ENCODE results near the gene HECTD3.

Gene HECTD3

DNA sequence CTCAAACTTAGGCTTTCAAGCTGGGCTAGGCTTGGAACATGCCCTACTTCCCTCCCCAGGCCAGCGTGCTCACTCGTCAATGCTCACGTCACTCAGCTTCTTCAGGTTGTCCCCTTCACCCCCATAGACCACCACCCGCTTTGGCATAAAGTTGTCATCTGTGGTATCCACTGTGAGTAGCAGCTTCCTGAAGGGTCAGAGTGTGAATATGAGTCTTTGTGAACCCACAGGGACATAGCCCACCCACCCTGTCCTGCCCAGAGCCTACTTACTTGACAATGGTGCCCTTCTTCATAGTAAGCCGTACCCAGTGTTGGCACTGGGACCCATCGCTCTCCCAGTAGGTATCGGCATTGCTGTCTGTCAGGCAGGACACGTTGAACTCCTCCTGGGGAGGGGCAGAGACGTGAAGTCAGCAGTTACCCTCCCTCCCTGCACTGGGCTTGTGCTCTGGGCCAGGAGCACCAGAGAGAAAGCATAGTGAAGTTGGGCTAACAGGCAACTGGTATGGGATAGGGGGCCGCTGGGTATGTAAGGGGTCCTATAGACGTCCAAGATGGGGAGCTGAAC is 1.7 kb downstream of the HECTD3 start:
- no peak for DNase-seq (ENCODE audit: low read depth)
- TF ChIP-seq, protein P1, sequence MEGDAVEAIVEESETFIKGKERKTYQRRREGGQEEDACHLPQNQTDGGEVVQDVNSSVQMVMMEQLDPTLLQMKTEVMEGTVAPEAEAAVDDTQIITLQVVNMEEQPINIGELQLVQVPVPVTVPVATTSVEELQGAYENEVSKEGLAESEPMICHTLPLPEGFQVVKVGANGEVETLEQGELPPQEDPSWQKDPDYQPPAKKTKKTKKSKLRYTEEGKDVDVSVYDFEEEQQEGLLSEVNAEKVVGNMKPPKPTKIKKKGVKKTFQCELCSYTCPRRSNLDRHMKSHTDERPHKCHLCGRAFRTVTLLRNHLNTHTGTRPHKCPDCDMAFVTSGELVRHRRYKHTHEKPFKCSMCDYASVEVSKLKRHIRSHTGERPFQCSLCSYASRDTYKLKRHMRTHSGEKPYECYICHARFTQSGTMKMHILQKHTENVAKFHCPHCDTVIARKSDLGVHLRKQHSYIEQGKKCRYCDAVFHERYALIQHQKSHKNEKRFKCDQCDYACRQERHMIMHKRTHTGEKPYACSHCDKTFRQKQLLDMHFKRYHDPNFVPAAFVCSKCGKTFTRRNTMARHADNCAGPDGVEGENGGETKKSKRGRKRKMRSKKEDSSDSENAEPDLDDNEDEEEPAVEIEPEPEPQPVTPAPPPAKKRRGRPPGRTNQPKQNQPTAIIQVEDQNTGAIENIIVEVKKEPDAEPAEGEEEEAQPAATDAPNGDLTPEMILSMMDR (conservative IDR thresholded peaks at IDR 0.05; ENCODE audit: low read depth, low read length), result no peak
- peak overlapping the region; percentile 4 for H3K4me3 ChIP-seq (ENCODE audit: low read depth, low read length)

DNA sequence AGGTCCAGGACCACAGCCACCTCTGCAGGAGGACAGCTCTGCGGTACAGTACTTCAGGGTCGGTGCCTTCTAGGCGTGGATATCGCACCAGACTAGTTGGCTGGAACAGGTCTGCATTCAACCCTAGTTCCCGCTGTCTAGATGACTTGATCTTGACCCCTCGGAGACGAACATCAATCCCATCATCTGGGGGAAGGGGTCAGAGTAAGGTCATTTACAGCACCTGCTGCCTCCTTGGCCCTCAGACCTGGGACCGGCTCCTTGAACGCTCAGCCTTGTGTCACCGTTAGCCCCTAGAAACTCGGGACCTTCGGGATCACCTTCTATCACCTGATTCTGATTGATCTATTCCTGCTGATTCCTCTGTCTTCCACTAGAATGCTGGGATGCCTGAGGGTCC is 2.6 kb downstream of the HECTD3 start:
- H3K4me3 ChIP-seq (ENCODE audit: low read depth, low read length), result no peak overlapping the region
- DNase-seq (ENCODE audit: low read depth), result no peak
- TF ChIP-seq, protein P1 (conservative IDR thresholded peaks at IDR 0.05; ENCODE audit: low read depth, low read length), result no peak

DNA sequence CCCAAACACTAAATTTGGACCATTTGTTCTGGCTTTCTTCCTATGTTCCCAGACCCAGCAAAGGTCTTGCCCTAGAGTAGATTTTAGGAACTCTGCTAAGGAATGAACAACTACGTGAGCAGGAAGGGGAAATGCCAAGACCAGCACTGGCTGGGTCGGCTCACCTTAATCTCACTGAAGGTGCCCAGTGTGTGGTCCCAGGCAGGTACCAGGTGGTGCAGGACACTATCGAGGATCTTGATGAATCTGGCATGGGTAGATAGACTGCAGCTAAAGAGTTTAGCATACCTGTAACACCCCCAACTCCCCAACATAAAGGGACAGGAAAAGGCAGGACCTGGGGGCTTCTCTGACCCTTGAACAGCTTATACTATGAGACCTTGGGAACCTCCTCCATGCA is 3.0 kb downstream of the HECTD3 start:
- TF ChIP-seq, protein P1 (conservative IDR thresholded peaks at IDR 0.05; ENCODE audit: low read depth, low read length), result no peak
- no peak for DNase-seq (ENCODE audit: low read depth)

DNA sequence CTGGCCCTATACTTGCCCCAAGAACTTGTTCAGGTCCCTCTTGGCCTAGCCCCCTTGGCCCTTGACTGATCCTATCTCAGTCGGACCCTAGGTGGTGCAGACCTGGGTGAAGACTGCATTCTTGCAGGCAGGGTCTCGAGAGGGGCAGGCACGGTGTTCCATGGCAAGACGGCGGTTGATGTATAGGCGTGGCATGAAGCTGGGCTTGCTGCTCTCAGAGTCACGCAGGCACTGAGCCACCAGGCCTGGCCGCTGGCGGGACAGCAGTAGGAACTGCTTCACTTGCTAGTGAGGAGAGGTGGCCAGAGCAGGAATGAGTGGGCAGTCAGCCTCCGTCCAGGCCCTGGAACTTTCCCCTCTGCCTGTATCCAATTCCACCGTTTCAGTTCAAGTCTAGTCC is 3.8 kb downstream of the HECTD3 start:
- no peak overlapping the region for H3K4me3 ChIP-seq (ENCODE audit: low read depth, low read length)
- TF ChIP-seq, protein P1 (conservative IDR thresholded peaks at IDR 0.05; ENCODE audit: low read depth, low read length), result no peak
- DNase-seq (ENCODE audit: low read depth), result no peak

More for the DNA sequence above, 3.0 kb downstream of the HECTD3 start:
- H3K4me3 ChIP-seq (ENCODE audit: low read depth, low read length), result no peak overlapping the region

DNA sequence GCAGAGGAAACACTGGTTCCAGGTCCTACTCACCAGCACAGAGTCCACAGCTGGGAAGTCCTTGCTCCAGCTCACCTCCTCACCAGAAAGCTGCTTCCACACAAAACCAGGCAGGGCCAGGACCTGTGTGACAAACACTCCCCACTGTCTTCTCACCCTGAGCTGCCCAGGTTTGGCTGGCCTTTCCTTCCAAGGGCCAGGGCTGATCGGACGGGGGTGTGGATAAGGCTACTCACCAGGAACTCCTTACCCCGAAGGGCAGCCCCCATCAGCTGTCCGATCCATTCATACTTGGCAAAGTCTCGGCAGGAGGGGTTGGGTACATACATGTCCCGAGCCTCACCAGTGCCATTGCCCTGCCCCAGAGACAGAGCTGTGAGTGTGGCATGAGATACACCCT is 5.4 kb downstream of the HECTD3 start:
- H3K4me3 ChIP-seq (ENCODE audit: low read depth, low read length), result no peak overlapping the region
- TF ChIP-seq, protein P1 (conservative IDR thresholded peaks at IDR 0.05; ENCODE audit: low read depth, low read length), result no peak
- DNase-seq (ENCODE audit: low read depth), result no peak

DNA sequence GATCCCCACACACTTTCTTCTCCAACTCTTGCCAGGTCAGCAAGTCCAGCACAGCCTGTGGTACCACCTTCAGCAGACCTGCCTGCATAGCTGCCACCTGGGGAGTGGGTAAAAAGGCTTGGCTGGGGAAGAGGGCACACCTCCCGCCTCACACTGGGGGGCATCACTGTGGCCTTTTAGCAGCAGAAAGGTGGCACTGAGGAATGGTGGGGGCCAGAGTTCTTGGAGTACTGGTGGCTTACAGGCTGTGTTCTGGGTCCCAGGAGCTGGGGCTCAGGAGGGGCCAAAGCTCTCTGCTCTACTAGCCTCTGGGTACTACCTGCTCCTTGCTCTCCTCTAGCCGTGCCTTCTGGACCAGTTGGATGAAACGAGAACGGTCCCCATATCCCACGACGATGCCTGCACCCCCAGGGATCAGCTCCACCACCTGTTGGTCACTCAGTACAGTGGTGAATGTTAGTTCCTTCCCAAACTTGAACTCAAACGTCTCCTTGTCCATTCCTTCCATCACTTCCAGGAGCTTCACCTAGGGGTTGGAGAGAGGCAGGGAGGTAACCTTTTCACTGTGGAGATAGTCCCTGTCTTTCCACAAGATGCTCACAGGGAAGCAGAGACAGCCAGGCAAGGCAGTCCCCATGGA is 6.7 kb downstream of the HECTD3 start:
- DNase-seq (ENCODE audit: low read depth), result no peak
- H3K4me3 ChIP-seq (ENCODE audit: low read depth, low read length), result no peak overlapping the region
- TF ChIP-seq, protein P1 (conservative IDR thresholded peaks at IDR 0.05; ENCODE audit: low read depth, low read length), result no peak

DNA sequence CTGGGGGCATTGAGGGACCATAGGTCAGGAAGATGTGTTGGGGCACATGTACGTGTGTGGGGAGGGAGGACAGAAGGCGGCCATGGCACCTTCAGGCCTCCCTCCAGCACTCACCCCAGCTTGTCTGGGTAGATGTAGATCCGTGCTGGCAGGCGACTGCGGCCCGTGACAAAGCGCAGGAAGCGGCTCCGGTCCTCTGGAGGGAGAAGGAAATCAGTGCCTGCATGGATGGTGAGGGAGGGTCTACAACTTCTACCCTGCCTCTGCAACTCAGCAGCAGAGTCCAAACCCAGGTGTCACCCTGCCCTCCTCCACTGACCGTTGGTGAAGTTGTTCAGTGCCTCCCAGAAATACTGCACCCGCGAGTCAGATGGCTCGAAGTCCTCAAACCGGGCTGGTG is 7.4 kb downstream of the HECTD3 start:
- no peak overlapping the region for H3K4me3 ChIP-seq (ENCODE audit: low read depth, low read length)
- no peak for DNase-seq (ENCODE audit: low read depth)
- TF ChIP-seq, protein P1 (conservative IDR thresholded peaks at IDR 0.05; ENCODE audit: low read depth, low read length), result no peak

All from choroid plexus epithelial cell (primary cell).